ENCODE results near the gene LRCH4. TPM values are rescaled to one million over a fixed set of nuclear protein-coding genes. Genes with fewer than 3 reads are reported as not detected.

Gene LRCH4
- total RNA-seq, 2 experiments from 2014 or later = 313 to 317 TPM

DNA sequence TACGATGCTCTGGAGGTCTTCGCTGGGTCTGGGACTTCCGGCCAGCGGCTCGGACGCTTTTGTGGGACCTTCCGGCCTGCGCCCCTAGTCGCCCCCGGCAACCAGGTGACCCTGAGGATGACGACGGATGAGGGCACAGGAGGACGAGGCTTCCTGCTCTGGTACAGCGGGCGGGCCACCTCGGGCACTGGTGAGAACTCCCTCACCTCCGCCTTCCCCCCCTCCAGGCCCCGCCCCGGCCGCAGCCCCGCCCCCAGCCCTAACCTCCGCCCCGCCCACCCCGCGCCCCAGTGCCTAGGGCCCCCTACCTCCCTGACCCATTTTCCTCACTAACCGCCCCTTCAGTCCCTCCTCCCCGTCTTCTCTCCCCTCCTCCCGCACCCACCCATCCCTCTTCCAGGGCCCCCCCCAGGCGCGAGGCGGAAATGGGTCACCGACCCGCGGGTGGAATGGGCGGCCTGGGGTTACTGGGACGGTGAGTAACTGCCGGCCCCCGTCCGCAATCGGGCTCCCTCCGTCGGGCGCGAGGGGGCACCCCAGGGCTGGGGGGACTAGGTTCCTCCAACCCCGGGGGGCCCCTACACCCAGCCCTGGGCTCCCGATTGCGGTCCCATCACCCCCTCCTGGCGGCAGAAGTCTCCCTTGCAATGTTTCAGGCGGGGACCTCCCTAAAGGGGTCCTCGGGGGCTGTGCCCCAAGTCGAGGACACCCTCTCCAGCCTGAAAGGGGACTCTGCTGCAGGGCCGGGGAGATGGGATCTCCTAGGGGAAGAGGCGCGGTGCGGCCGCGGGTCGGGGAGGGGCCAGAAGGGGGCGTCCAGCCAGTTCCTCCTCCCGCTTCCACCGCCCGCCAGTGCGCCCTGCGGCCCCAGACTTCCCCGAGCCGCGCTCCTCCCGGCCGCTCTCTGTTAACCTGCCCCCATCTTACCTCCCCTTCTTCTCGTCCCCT, 18.4 kb upstream of the LRCH4 start:
- Mint-ChIP-seq H3K27me3 (no peaks in the 10 kb centered on the region), H3K4me3 (peak overlapping the region; percentile 92), H3K27ac (peak overlapping the region; percentile 76), H3K4me1 (ENCODE audit: low read depth) (peaks cover 23% of the 10 kb centered on the region), H3K9me3 (no peaks in the 10 kb centered on the region), H3K36me3 (ENCODE audit: low read depth) (no peaks in the 10 kb centered on the region)
- Histone ChIP-seq H3K4me3 (ENCODE audit: low read length) (peak overlapping the region; percentile 86), H3K27me3 (ENCODE audit: control insufficient read depth in 1 of 2, insufficient read depth in 2 of 2, low read length in 2 of 2) (no peaks in the 10 kb centered on the region), H3K27ac (ENCODE audit: low read depth in 1 of 2, low read length in 2 of 2) (peak overlapping the region; percentile 13 to 63), H3K4me1 (ENCODE audit: insufficient read depth, low read length) (peaks cover 29% of the 10 kb centered on the region), H3K9me3 (ENCODE audit: control insufficient read depth in 1 of 2, insufficient read depth in 1 of 2, low read length in 2 of 2) (no peaks in the 10 kb centered on the region), H3K36me3 (ENCODE audit: insufficient read depth, low read length) (no peaks in the 10 kb centered on the region)
- ChIA-PET CTCF (interaction anchor here (0.6 to 2.3 kb wide), 6 partner anchors 10 to 101 kb away, joined by 3 to 8 read pairs (median 4); partner anchors contain the start of genes LRCH4 and POP7), POLR2A (interaction anchor here (0.8 to 5.2 kb wide), 13 partner anchors 8 to 427 kb away, joined by 3 to 48 read pairs (median 3); partner anchors contain the start of genes FBXO24, GPC2, LRCH4 and MOSPD3)
- TF ChIP-seq, protein P1, sequence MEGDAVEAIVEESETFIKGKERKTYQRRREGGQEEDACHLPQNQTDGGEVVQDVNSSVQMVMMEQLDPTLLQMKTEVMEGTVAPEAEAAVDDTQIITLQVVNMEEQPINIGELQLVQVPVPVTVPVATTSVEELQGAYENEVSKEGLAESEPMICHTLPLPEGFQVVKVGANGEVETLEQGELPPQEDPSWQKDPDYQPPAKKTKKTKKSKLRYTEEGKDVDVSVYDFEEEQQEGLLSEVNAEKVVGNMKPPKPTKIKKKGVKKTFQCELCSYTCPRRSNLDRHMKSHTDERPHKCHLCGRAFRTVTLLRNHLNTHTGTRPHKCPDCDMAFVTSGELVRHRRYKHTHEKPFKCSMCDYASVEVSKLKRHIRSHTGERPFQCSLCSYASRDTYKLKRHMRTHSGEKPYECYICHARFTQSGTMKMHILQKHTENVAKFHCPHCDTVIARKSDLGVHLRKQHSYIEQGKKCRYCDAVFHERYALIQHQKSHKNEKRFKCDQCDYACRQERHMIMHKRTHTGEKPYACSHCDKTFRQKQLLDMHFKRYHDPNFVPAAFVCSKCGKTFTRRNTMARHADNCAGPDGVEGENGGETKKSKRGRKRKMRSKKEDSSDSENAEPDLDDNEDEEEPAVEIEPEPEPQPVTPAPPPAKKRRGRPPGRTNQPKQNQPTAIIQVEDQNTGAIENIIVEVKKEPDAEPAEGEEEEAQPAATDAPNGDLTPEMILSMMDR (IDR thresholded peaks at IDR 0.05) = peak; percentile 62
- DNase-seq = peak; percentile 57 to 90 (median 69)
- ATAC-seq (ENCODE audit: poor library complexity) = peak; percentile 66
- intact Hi-C loops (cut with DNase I, micrococcal nuclease) = loop anchor here (1.0 to 2.0 kb wide), 4 partner anchors 17 to 87 kb away; partner anchors contain the start of genes FBXO24 (in 1 of the 2), GNB2 (in 1 of the 2) and LRCH4 (in 1 of the 2)

GRCh38 chr7:100603726-100604027, 17.7 kb upstream of the LRCH4 start:
- DNase-seq (no peak), ATAC-seq (ENCODE audit: poor library complexity) (peak; percentile 8)
- no peaks in the 10 kb centered on the region for H3K27me3 Mint-ChIP-seq
- H3K4me3 Mint-ChIP-seq = peak overlapping the region; percentile 62
- H3K27ac Mint-ChIP-seq = peak overlapping the region; percentile 76
- no peaks in the 10 kb centered on the region for H3K36me3 ChIP-seq (ENCODE audit: insufficient read depth, low read length)
- H3K4me1 ChIP-seq (ENCODE audit: insufficient read depth, low read length) = peaks cover 29% of the 10 kb centered on the region
- H3K4me1 Mint-ChIP-seq (ENCODE audit: low read depth) = peaks cover 23% of the 10 kb centered on the region
- ChIA-PET POLR2A (interaction anchor here (0.8 to 3.6 kb wide), 4 partner anchors 8 to 102 kb away, joined by 3 to 38 read pairs (median 6); partner anchors contain the start of genes FBXO24, LRCH4 and MOSPD3), CTCF (interaction anchor here (0.6 to 2.3 kb wide), 3 partner anchors 10 to 101 kb away, joined by 3 to 8 read pairs (median 4); partner anchors contain the start of gene POP7)
- H3K9me3 Mint-ChIP-seq = no peaks in the 10 kb centered on the region
- intact Hi-C loops (cut with DNase I, micrococcal nuclease) = loop anchor here (1.0 to 2.0 kb wide), 5 partner anchors 16 to 88 kb away; partner anchors contain the start of genes FBXO24 (in 1 of the 2), GNB2 (in 1 of the 2) and LRCH4 (in 1 of the 2)
- H3K36me3 Mint-ChIP-seq (ENCODE audit: low read depth) = no peaks in the 10 kb centered on the region
- peak overlapping the region; percentile 86 for H3K4me3 ChIP-seq (ENCODE audit: low read length)
- H3K27me3 ChIP-seq (ENCODE audit: control insufficient read depth in 1 of 2, insufficient read depth in 2 of 2, low read length in 2 of 2) = no peaks in the 10 kb centered on the region
- H3K27ac ChIP-seq (ENCODE audit: low read depth in 1 of 2, low read length in 2 of 2) = peak overlapping the region; percentile 13 to 63
- H3K9me3 ChIP-seq (ENCODE audit: control insufficient read depth in 1 of 2, insufficient read depth in 1 of 2, low read length in 2 of 2) = no peaks in the 10 kb centered on the region
- TF ChIP-seq, protein P1 (IDR thresholded peaks at IDR 0.05) = no peak

- Mint-ChIP-seq H3K4me3 (peak overlapping the region; percentile 20), H3K9me3 (no peaks in the 10 kb centered on the region), H3K27me3 (no peaks in the 10 kb centered on the region), H3K4me1 (ENCODE audit: low read depth) (peaks cover 23% of the 10 kb centered on the region), H3K27ac (no peak overlapping the region), H3K36me3 (ENCODE audit: low read depth) (no peaks in the 10 kb centered on the region)
- TF ChIP-seq, protein P1 (IDR thresholded peaks at IDR 0.05) = no peak
- peak overlapping the region; percentile 86 for H3K4me3 ChIP-seq (ENCODE audit: low read length)
- H3K27ac ChIP-seq (ENCODE audit: low read depth in 1 of 2, low read length in 2 of 2) = peak overlapping the region in 1 of 2 donors; percentile 63
- no peaks in the 10 kb centered on the region for H3K36me3 ChIP-seq (ENCODE audit: insufficient read depth, low read length)
- no peaks in the 10 kb centered on the region for H3K9me3 ChIP-seq (ENCODE audit: control insufficient read depth in 1 of 2, insufficient read depth in 1 of 2, low read length in 2 of 2)
- intact Hi-C loops (cut with DNase I, micrococcal nuclease) = loop anchor here in 1 of 2 experiments (2.0 kb wide), 1 partner anchor 20 kb away; no protein-coding TSS in a partner anchor
- peaks cover 29% of the 10 kb centered on the region for H3K4me1 ChIP-seq (ENCODE audit: insufficient read depth, low read length)
- ChIA-PET POLR2A (interaction anchor here (0.8 to 3.6 kb wide), 4 partner anchors 9 to 102 kb away, joined by 3 to 38 read pairs (median 6); partner anchors contain the start of genes FBXO24, LRCH4 and MOSPD3), CTCF (interaction anchor here (0.6 to 2.3 kb wide), 3 partner anchors 9 to 102 kb away, joined by 3 to 8 read pairs (median 4); partner anchors contain the start of gene POP7)
- H3K27me3 ChIP-seq (ENCODE audit: control insufficient read depth in 1 of 2, insufficient read depth in 2 of 2, low read length in 2 of 2) = no peaks in the 10 kb centered on the region
- DNase-seq (peak in 1 of 14 experiments; percentile 37), ATAC-seq (ENCODE audit: poor library complexity) (no peak)
These were observed 17.2 kb upstream of the LRCH4 start for GRCh38 chr7:100602889-100603725.
